Astrocyte of the cerebellum (primary cell): ENCODE results near the gene SGCD.

Experiments used
- DNase-seq: peaks from one replicate; pipeline ENCODE4 v3.0.0-alpha.2; 2011; ENCODE audit warnings: low read depth
- H3K4me3 ChIP-seq: 2 replicates; pipeline ENCODE4 v1.5.1; 2011; ENCODE audit warnings: mild to moderate bottlenecking, low read depth, low read length, moderate library complexity
- CTCF ChIP-seq: IDR thresholded peaks from 2 replicates; pipeline ENCODE4 v1.5.1; 2012; ENCODE audit warnings: low read length, low read depth, moderate library complexity, mild to moderate bottlenecking; ENCODE audit errors: missing control alignments
- in situ Hi-C: cut with HindIII; loops from 2 replicates; pipeline ENCODE4 v1.10.0; 2017; ENCODE audit warnings: low sequenced_read_pairs

Gene SGCD

DNA sequence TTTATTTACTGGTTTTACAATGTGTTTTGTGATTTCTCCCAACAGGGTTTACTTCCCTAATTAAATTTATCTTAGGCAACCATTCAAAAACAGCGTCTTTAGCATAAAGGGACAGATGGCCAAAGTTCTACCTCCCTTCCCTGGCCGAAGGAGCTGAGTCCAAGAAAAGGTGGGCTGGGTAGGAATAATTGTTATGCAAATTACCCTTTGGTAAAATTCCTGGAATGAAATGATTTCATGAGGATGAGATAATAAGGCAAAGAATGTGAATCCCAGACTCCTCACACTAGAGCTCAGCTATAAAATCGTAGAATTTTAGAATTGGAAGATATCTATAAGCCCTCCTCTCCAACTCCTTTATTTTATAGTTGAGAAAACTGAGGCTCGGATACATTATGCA is 119.6 kb downstream of the SGCD start:
- no peak overlapping the region for H3K4me3 ChIP-seq
- no peak for DNase-seq
- in situ Hi-C loops, result no loop called here
- no peak for TF ChIP-seq CTCF

GRCh38 chr5:156450778-156451177 is 123.8 kb downstream of the SGCD start:
- H3K4me3 ChIP-seq, result no peak overlapping the region
- in situ Hi-C loops, result no loop called here
- no peak for DNase-seq
- no peak for TF ChIP-seq CTCF

- DNase-seq, result no peak
- H3K4me3 ChIP-seq, result no peak overlapping the region
- in situ Hi-C loops, result no loop called here
- no peak for TF ChIP-seq CTCF
Observed at GRCh38 chr5:156451505-156451904, 124.5 kb downstream of the SGCD start.

DNA sequence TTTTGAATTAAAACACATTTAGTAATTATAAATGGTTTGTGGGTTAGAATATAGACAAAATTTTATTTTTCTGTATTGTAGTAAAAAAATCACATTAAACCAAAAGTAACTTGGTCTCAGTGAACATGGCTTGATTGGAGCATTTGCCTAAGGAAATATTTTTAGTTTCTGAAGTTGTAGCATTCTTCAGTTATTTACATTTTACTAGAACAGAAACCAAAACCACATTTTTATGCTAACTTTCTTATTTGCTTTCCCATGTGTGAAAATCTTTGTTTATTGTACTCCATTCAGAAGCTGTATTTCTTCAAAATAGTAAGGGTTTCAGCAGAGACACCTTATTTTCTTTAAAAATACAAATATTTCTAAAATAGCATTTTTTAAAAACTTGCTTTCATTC is 129.9 kb downstream of the SGCD start:
- in situ Hi-C loops, result no loop called here
- no peak overlapping the region for H3K4me3 ChIP-seq
- TF ChIP-seq CTCF, result no peak
- DNase-seq, result no peak

- no peak for DNase-seq
- no peak for TF ChIP-seq CTCF
- no peak overlapping the region for H3K4me3 ChIP-seq
- in situ Hi-C loops, result no loop called here
Observed at GRCh38 chr5:156459812-156460385, 132.9 kb downstream of the SGCD start.

GRCh38 chr5:156460471-156460870 is 133.5 kb downstream of the SGCD start:
- DNase-seq, result no peak
- in situ Hi-C loops, result no loop called here
- no peak overlapping the region for H3K4me3 ChIP-seq
- TF ChIP-seq CTCF, result no peak

GRCh38 chr5:156466871-156467270 is 139.9 kb downstream of the SGCD start:
- TF ChIP-seq CTCF, result no peak
- no peak for DNase-seq
- in situ Hi-C loops, result no loop called here

More at GRCh38 chr5:156466871-156467270, 139.9 kb downstream of the SGCD start:
- H3K4me3 ChIP-seq, result no peak overlapping the region
